Erythroblast (primary cell): ENCODE measurements around the gene CEP350.

Experiments
- GATA1 ChIP-seq: IDR thresholded peaks from 2 replicates; pipeline ENCODE4 v1.6.1; 2011; ENCODE audit warnings: low read depth, mild to moderate bottlenecking, control low read depth, low read length, moderate library complexity
- POLR2A ChIP-seq: IDR thresholded peaks from 2 replicates; pipeline ENCODE4 v1.6.1; 2011; ENCODE audit warnings: mild to moderate bottlenecking, low read length

DNA sequence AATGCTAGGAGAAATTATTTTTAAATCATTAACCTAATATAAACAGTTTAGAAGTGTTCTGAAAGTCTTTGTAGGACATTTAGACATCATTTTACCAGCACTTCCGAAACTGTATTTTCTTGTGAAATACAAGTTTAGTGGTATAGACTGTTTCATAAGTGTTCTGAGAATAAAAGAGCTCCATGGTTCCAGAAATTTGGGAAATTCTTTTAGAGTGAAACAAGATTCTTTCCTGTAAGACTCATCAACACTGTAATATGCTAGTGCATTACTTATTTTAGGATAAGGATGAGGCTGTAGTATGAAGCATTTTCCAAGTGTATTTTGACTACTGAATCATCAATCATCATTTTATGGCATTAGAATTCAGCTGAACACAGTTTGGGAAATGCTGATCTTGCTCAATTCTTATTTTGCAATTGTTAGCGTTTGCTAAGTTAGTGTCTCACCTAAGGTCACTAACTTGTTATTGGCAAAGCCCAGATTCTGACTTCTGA, 73.4 kb downstream of the CEP350 start:
- TF ChIP-seq GATA1 (no peak), POLR2A (no peak)
